Activated CD8-positive, alpha-beta T cell treated with anti-CD3 and anti-CD28 coated beads for 36 hours (primary cell): Measurements from ENCODE around the gene ACOT9. TPM values are rescaled to one million over a fixed set of nuclear protein-coding genes. Genes with fewer than 3 reads are reported as not detected.

Experiments
- ATAC-seq: fragments of 200-7000 bp; cut with Tn5 transposase; one replicate; pipeline ENCODE4 v1.10.0; 2021; ENCODE audit warnings: mild to moderate bottlenecking, moderate library complexity
- CTCF ChIA-PET: fragments of 350-600 bp; sonication (Branson Sonifier 250); formaldehyde crosslinking; loops from one replicate; lab custom pipeline; 2021; ENCODE audit warnings: antibody characterized with exemption; lab: Charles Lee
- POLR2A ChIA-PET: fragments of 350-600 bp; sonication (Branson Sonifier 250); formaldehyde crosslinking; loops from one replicate; lab custom pipeline; 2021; ENCODE audit warnings: antibody characterized with exemption; lab: Charles Lee
- DNase-seq: peaks from one replicate; pipeline ENCODE4 v3.0.0-alpha.2; 2020
- H3K27ac Mint-ChIP-seq: one replicate; pipeline ENCODE4 v1.8.0; 2021; ENCODE audit warnings: mild to moderate bottlenecking, mixed read lengths
- H3K27me3 Mint-ChIP-seq: one replicate; pipeline ENCODE4 v1.8.0; 2021; ENCODE audit warnings: mixed read lengths
- H3K36me3 Mint-ChIP-seq: one replicate; pipeline ENCODE4 v1.8.0; 2021; ENCODE audit warnings: low read depth, mixed read lengths
- H3K4me1 Mint-ChIP-seq: one replicate; pipeline ENCODE4 v1.8.0; 2021; ENCODE audit warnings: low read depth, mixed read lengths
- H3K4me3 Mint-ChIP-seq: one replicate; pipeline ENCODE4 v1.8.0; 2021; ENCODE audit warnings: mild to moderate bottlenecking, moderate library complexity, mixed read lengths
- H3K9me3 Mint-ChIP-seq: one replicate; pipeline ENCODE4 v1.8.0; 2021; ENCODE audit warnings: mixed read lengths
- CTCF ChIP-seq: fragments of 200-600 bp; IDR thresholded peaks from one replicate; pipeline ENCODE4 v1.8.0; 2022; ENCODE audit warnings: antibody characterized with exemption, mild to moderate bottlenecking
- intact Hi-C: fragments of 100-400 bp; cut with micrococcal nuclease; formaldehyde crosslinking; loops from one replicate; pipeline ENCODE4 v1.10.0; 2022
- total RNA-seq, 2 experiments: library from RNA; stranded (reverse); gene quantifications; one replicate each; pipeline ENCODE4 v1.2.3, GENCODE V29; 2021

Gene ACOT9
- total RNA-seq, result 10 to 100 TPM; 28.1 to 28.3 TPM

GRCh38 chrX:23742697-23743622, at the start of gene ACOT9:
ACOT9 (minus strand) TSS chrX:23743276; CDS start chrX:23743144, 132 bp downstream.
- ChIA-PET CTCF (interaction anchor here (1.4 to 3.0 kb wide), 2 partner anchors 40 to 159 kb away, joined by 7 to 11 read pairs; partner anchors contain the start of gene SAT1), POLR2A (interaction anchor here (0.6 to 2.0 kb wide), 3 partner anchors 40 to 165 kb away, joined by 3 to 7 read pairs (median 3); partner anchors contain the start of genes APOO, CXorf58 and SAT1)
- DNase-seq, result peak; percentile 86
- no peaks in the 10 kb centered on the region for H3K36me3 Mint-ChIP-seq
- peak within 1 kb of the TSS; percentile 86 for H3K4me3 Mint-ChIP-seq
- H3K9me3 Mint-ChIP-seq, result no peaks in the 10 kb centered on the region
- H3K27me3 Mint-ChIP-seq, result no peaks in the 10 kb centered on the region
- peak within 1 kb of the TSS; percentile 90 for H3K27ac Mint-ChIP-seq
- intact Hi-C loops, result no loop called here
- peaks cover 18% of the 10 kb centered on the region for H3K4me1 Mint-ChIP-seq
- ATAC-seq, result peak; percentile 96
- no peak for TF ChIP-seq CTCF

- H3K27me3 Mint-ChIP-seq, result no peaks in the 10 kb centered on the region
- no peaks in the 10 kb centered on the region for H3K9me3 Mint-ChIP-seq
- ATAC-seq, result no peak
Observed at GRCh38 chrX:23790155-23790497, 47.0 kb upstream of the ACOT9 start.

GRCh38 chrX:23789386-23790154, 46.5 kb upstream of the ACOT9 start:
- Mint-ChIP-seq H3K27me3 (no peaks in the 10 kb centered on the region), H3K36me3 (peaks cover 19% of the 10 kb centered on the region), H3K27ac (no peak overlapping the region), H3K4me3 (no peak overlapping the region), H3K4me1 (peaks cover 15% of the 10 kb centered on the region), H3K9me3 (no peaks in the 10 kb centered on the region)
- ChIA-PET POLR2A (no interaction called here), CTCF (interaction anchor here (1.3 kb wide), 1 partner anchor 112 kb away, joined by 3 read pairs; no protein-coding TSS in a partner anchor)
- no peak for TF ChIP-seq CTCF
- DNase-seq (no peak), ATAC-seq (no peak)
- intact Hi-C loops, result no loop called here

More at GRCh38 chrX:23790155-23790497, 47.0 kb upstream of the ACOT9 start:
- intact Hi-C loops, result no loop called here
- Mint-ChIP-seq H3K27ac (no peak overlapping the region), H3K4me3 (no peak overlapping the region), H3K36me3 (peaks cover 13% of the 10 kb centered on the region), H3K4me1 (peaks cover 9% of the 10 kb centered on the region)
- no peak for DNase-seq
- POLR2A ChIA-PET, result no interaction called here
- CTCF ChIA-PET, result interaction anchor here (1.3 kb wide), 1 partner anchor 111 kb away, joined by 3 read pairs; no protein-coding TSS in a partner anchor
- no peak for TF ChIP-seq CTCF

- Mint-ChIP-seq H3K9me3 (no peaks in the 10 kb centered on the region), H3K4me1 (peaks cover 19% of the 10 kb centered on the region), H3K36me3 (peaks cover 25% of the 10 kb centered on the region), H3K27ac (no peak overlapping the region), H3K27me3 (no peaks in the 10 kb centered on the region), H3K4me3 (no peak overlapping the region)
- DNase-seq (no peak), ATAC-seq (no peak)
- TF ChIP-seq CTCF, result no peak
- ChIA-PET CTCF (interaction anchor here (1.3 to 2.1 kb wide), 2 partner anchors 113 kb away, joined by 3 to 7 read pairs; no protein-coding TSS in a partner anchor), POLR2A (no interaction called here)
- intact Hi-C loops, result no loop called here
Observed at GRCh38 chrX:23788946-23789345, 45.9 kb upstream of the ACOT9 start.
